Liver (tissue), 9 donors: ENCODE data around the gene ARHGAP27. TPM values are rescaled to one million over a fixed set of nuclear protein-coding genes. Genes with fewer than 3 reads are reported as not detected.

ENCODE experiments used
- DNase-seq: peaks from one replicate; pipeline ENCODE4 v3.0.0-alpha.2; 2017; ENCODE audit warnings: low spot score
- H3K27ac ChIP-seq, 2 donors: one replicate each; pipeline ENCODE4 v1.7.0; 2013; ENCODE audit warnings: inconsistent platforms in 2 of 2, low read length in 2 of 2, control low read depth in 1 of 2, low read depth in 1 of 2, mild to moderate bottlenecking in 1 of 2
- H3K27me3 ChIP-seq, 4 donors: one replicate each; pipeline versions ENCODE4 v1.6.1 to v1.7.0; 2013; ENCODE audit warnings: low read length in 3 of 4, inconsistent platforms in 1 of 4, mild to moderate bottlenecking in 1 of 4, moderate library complexity in 1 of 4; ENCODE audit not compliant: control insufficient read depth in 4 of 4, insufficient read depth in 4 of 4
- H3K36me3 ChIP-seq, 4 donors: one replicate each; pipeline versions ENCODE4 v1.6.1 to v1.7.0; 2013; ENCODE audit warnings: low read length in 3 of 4, mild to moderate bottlenecking in 3 of 4, low read depth in 1 of 4, moderate library complexity in 1 of 4; ENCODE audit not compliant: control insufficient read depth in 4 of 4, insufficient read depth in 3 of 4
- H3K4me1 ChIP-seq, 4 donors: one replicate each; pipeline versions ENCODE4 v1.6.1 to v1.7.0; 2013; ENCODE audit warnings: low read length in 3 of 4, mild to moderate bottlenecking in 3 of 4, moderate library complexity in 1 of 4; ENCODE audit not compliant: control insufficient read depth in 4 of 4, insufficient read depth in 4 of 4
- H3K4me3 ChIP-seq, 3 donors: one replicate each; pipeline versions ENCODE4 v1.6.1 to v1.7.0; 2013; ENCODE audit warnings: low read length in 3 of 3, control low read depth in 1 of 3, low read depth in 1 of 3, mild to moderate bottlenecking in 1 of 3
- H3K9ac ChIP-seq, 2 donors: one replicate each; pipeline ENCODE4 v1.7.0; 2013; ENCODE audit warnings: low read length in 2 of 2, mild to moderate bottlenecking in 2 of 2, moderate library complexity in 2 of 2, control low read depth in 1 of 2, low read depth in 1 of 2
- H3K9me3 ChIP-seq, 4 donors: one replicate each; pipeline versions ENCODE4 v1.6.1 to v1.7.0; 2013; ENCODE audit warnings: low read length in 3 of 4; ENCODE audit not compliant: control insufficient read depth in 4 of 4
- EGR1 ChIP-seq, 2 donors: IDR thresholded peaks; 2 replicates each; pipeline ENCODE4 v1.6.1; 2016 to 2018; ENCODE audit warnings: antibody characterized with exemption in 2 of 2, low read depth in 2 of 2
- FOXA1 ChIP-seq: IDR thresholded peaks from 2 replicates; pipeline ENCODE4 v1.6.1; 2016; ENCODE audit warnings: antibody characterized with exemption
- FOXA2 ChIP-seq: IDR thresholded peaks from 2 replicates; pipeline ENCODE4 v1.6.1; 2016; ENCODE audit warnings: antibody characterized with exemption
- GABPA ChIP-seq, 2 donors: IDR thresholded peaks in 1 of 2; conservative IDR thresholded peaks in 1 of 2; 2 replicates each; pipeline ENCODE4 v1.6.1; 2016; ENCODE audit warnings: antibody characterized with exemption in 2 of 2, mild to moderate bottlenecking in 1 of 2, moderate library complexity in 1 of 2
- HNF4A ChIP-seq, 2 donors: conservative IDR thresholded peaks; 2 replicates each; pipeline ENCODE4 v1.6.1; 2016; ENCODE audit warnings: antibody characterized with exemption in 2 of 2, mild to moderate bottlenecking in 2 of 2
- HNF4G ChIP-seq: IDR thresholded peaks from 2 replicates; pipeline ENCODE4 v1.6.1; 2016; ENCODE audit warnings: antibody characterized with exemption
- JUND ChIP-seq, 2 donors: IDR thresholded peaks; 2 replicates each; pipeline ENCODE4 v1.6.1; 2016; ENCODE audit warnings: antibody characterized with exemption in 2 of 2
- NR2F2 ChIP-seq: IDR thresholded peaks from 2 replicates; pipeline ENCODE4 v1.6.1; 2016; ENCODE audit warnings: antibody characterized with exemption
- RAD21 ChIP-seq, 2 donors: IDR thresholded peaks; 2 replicates each; pipeline ENCODE4 v1.6.1; 2016; ENCODE audit warnings: antibody characterized with exemption in 2 of 2, mild to moderate bottlenecking in 2 of 2
- RXRA ChIP-seq, 2 donors: IDR thresholded peaks; 2 replicates each; pipeline ENCODE4 v1.6.1; 2017 to 2018; ENCODE audit warnings: antibody characterized with exemption in 2 of 2, mild to moderate bottlenecking in 1 of 2
- SP1 ChIP-seq: IDR thresholded peaks from 2 replicates; pipeline ENCODE4 v1.6.1; 2018; ENCODE audit warnings: antibody characterized with exemption, mild to moderate bottlenecking
- TAF1 ChIP-seq: conservative IDR thresholded peaks from 2 replicates; pipeline ENCODE4 v1.6.1; 2016; ENCODE audit warnings: antibody characterized with exemption, mild to moderate bottlenecking
- YY1 ChIP-seq: IDR thresholded peaks from 2 replicates; pipeline ENCODE4 v1.6.1; 2016; ENCODE audit warnings: antibody characterized with exemption, mild to moderate bottlenecking
- WGBS: extraction: QIAGEN DNeasy Blood & Tissue Kit; methylation state at CpG from one replicate; pipeline ENCODE4 v1.1.7; 2013; 5-methylcytosine and 5-hydroxymethylcytosine counted together
- polyA plus RNA-seq, 2 donors: library from polyadenylated mRNA; stranded (reverse) in 1 of 2; unstranded in 1 of 2; fragments of 200-250 nt in 1 of 2; fragments of >200 nt in 1 of 2; fragmentation: Nextera tagmentation in 1 of 2; extraction: Ambion mirVana in 1 of 2; gene quantifications; one replicate each; pipeline versions ENCODE4 v1.2.1 to v1.2.3, GENCODE V29; 2013 to 2015
- total RNA-seq, 2 donors: library from RNA; depleted of rRNA; stranded (reverse); fragments of >200 nt; gene quantifications; one replicate each; pipeline ENCODE4 v1.2.3, GENCODE V29; 2014
- TF ChIP-seq, protein P1 (sequence below): fragments of 150-350 bp; IDR thresholded peaks from 2 replicates; pipeline ENCODE4 v1.5.1; 2017; ENCODE audit warnings: improper control_type of control experiment, low read depth, low read length; ENCODE audit not compliant: missing input control
- TF ChIP-seq, protein P2 (sequence below): IDR thresholded peaks from 2 replicates; pipeline ENCODE4 v1.6.1; 2016; ENCODE audit warnings: antibody characterized with exemption
- TF ChIP-seq, protein P3 (sequence below): IDR thresholded peaks from 2 replicates; pipeline ENCODE4 v1.6.1; 2016; ENCODE audit warnings: antibody characterized with exemption
- TF ChIP-seq, protein P4 (sequence below): IDR thresholded peaks from 2 replicates; pipeline ENCODE4 v1.6.1; 2016; ENCODE audit warnings: antibody characterized with exemption
- TF ChIP-seq, protein P5 (sequence below): IDR thresholded peaks from 2 replicates; pipeline ENCODE4 v1.6.1; 2016; ENCODE audit warnings: antibody characterized with exemption, mild to moderate bottlenecking
- donor health status: healthy.
- donor health status: healthy.
- donor health status: healthy.
- donor health status: healthy.
- donor health status: healthy.

Gene ARHGAP27
- total and polyA plus RNA-seq, 4 donors = 1.8 to 10.9 (median 7.8) TPM

DNA sequence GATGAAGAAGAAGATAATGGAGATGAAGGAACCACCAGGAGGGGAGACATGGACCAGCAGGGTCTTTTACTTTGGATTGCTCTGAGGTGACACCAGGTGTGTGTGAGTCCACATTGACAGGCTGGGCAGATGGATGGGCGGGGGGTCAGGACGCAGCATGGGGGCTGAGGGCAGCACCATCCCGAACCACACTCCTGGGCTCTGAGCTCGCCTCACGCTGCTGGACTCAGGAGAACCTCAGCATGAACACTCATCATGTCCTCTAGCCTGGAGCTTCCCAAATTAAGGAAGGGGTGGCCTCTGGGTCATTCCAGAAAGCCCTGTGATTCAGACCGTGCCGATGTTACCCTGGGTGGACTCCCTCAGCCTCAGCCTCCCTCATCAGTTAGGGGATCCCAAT is 65.5 kb downstream of the ARHGAP27 start:
- H3K27ac ChIP-seq = no peak overlapping the region
- peaks cover 0 to 12% (median 8%) of the 10 kb centered on the region in 4 donors for H3K4me1 ChIP-seq
- no peak for TF ChIP-seq EGR1 (IDR thresholded peaks at IDR 0.05; ENCODE audit: low read depth in 2 of 2)
- TF ChIP-seq RXRA (IDR thresholded peaks at IDR 0.05) = no peak
- no peak for TF ChIP-seq FOXA2
- TF ChIP-seq, protein P1, sequence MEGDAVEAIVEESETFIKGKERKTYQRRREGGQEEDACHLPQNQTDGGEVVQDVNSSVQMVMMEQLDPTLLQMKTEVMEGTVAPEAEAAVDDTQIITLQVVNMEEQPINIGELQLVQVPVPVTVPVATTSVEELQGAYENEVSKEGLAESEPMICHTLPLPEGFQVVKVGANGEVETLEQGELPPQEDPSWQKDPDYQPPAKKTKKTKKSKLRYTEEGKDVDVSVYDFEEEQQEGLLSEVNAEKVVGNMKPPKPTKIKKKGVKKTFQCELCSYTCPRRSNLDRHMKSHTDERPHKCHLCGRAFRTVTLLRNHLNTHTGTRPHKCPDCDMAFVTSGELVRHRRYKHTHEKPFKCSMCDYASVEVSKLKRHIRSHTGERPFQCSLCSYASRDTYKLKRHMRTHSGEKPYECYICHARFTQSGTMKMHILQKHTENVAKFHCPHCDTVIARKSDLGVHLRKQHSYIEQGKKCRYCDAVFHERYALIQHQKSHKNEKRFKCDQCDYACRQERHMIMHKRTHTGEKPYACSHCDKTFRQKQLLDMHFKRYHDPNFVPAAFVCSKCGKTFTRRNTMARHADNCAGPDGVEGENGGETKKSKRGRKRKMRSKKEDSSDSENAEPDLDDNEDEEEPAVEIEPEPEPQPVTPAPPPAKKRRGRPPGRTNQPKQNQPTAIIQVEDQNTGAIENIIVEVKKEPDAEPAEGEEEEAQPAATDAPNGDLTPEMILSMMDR = no peak
- no peak for TF ChIP-seq JUND (IDR thresholded peaks at IDR 0.05)
- no peak for TF ChIP-seq GABPA (IDR thresholded peaks at IDR 0.05 in 1 of 2, conservative IDR thresholded peaks at IDR 0.05 in 1 of 2)
- no peak for TF ChIP-seq RAD21 (IDR thresholded peaks at IDR 0.05)
- TF ChIP-seq, protein P2, sequence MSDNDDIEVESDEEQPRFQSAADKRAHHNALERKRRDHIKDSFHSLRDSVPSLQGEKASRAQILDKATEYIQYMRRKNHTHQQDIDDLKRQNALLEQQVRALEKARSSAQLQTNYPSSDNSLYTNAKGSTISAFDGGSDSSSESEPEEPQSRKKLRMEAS = no peak
- TF ChIP-seq, protein P3, sequence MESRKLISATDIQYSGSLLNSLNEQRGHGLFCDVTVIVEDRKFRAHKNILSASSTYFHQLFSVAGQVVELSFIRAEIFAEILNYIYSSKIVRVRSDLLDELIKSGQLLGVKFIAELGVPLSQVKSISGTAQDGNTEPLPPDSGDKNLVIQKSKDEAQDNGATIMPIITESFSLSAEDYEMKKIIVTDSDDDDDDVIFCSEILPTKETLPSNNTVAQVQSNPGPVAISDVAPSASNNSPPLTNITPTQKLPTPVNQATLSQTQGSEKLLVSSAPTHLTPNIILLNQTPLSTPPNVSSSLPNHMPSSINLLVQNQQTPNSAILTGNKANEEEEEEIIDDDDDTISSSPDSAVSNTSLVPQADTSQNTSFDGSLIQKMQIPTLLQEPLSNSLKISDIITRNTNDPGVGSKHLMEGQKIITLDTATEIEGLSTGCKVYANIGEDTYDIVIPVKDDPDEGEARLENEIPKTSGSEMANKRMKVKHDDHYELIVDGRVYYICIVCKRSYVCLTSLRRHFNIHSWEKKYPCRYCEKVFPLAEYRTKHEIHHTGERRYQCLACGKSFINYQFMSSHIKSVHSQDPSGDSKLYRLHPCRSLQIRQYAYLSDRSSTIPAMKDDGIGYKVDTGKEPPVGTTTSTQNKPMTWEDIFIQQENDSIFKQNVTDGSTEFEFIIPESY = no peak
- TF ChIP-seq SP1 = no peak
- TF ChIP-seq, protein P4, sequence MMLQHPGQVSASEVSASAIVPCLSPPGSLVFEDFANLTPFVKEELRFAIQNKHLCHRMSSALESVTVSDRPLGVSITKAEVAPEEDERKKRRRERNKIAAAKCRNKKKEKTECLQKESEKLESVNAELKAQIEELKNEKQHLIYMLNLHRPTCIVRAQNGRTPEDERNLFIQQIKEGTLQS = no peak
- TF ChIP-seq NR2F2 = no peak
- TF ChIP-seq, protein P5, sequence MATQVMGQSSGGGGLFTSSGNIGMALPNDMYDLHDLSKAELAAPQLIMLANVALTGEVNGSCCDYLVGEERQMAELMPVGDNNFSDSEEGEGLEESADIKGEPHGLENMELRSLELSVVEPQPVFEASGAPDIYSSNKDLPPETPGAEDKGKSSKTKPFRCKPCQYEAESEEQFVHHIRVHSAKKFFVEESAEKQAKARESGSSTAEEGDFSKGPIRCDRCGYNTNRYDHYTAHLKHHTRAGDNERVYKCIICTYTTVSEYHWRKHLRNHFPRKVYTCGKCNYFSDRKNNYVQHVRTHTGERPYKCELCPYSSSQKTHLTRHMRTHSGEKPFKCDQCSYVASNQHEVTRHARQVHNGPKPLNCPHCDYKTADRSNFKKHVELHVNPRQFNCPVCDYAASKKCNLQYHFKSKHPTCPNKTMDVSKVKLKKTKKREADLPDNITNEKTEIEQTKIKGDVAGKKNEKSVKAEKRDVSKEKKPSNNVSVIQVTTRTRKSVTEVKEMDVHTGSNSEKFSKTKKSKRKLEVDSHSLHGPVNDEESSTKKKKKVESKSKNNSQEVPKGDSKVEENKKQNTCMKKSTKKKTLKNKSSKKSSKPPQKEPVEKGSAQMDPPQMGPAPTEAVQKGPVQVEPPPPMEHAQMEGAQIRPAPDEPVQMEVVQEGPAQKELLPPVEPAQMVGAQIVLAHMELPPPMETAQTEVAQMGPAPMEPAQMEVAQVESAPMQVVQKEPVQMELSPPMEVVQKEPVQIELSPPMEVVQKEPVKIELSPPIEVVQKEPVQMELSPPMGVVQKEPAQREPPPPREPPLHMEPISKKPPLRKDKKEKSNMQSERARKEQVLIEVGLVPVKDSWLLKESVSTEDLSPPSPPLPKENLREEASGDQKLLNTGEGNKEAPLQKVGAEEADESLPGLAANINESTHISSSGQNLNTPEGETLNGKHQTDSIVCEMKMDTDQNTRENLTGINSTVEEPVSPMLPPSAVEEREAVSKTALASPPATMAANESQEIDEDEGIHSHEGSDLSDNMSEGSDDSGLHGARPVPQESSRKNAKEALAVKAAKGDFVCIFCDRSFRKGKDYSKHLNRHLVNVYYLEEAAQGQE = no peak
- TF ChIP-seq HNF4A (conservative IDR thresholded peaks at IDR 0.05) = no peak
- TF ChIP-seq FOXA1 = no peak
- no peak for TF ChIP-seq YY1
- TF ChIP-seq HNF4G = no peak
- TF ChIP-seq TAF1 = no peak
- no peaks in the 10 kb centered on the region for H3K27me3 ChIP-seq
- H3K9ac ChIP-seq = no peak overlapping the region
- no peak overlapping the region for H3K4me3 ChIP-seq
- no peak for DNase-seq
- 98% methylated on average over 7 of the region's 7 CpGs for WGBS
- no peaks in the 10 kb centered on the region for H3K36me3 ChIP-seq
- no peaks in the 10 kb centered on the region for H3K9me3 ChIP-seq
